ENCODE results near the gene SPG21.

The SPG21 gene

DNA sequence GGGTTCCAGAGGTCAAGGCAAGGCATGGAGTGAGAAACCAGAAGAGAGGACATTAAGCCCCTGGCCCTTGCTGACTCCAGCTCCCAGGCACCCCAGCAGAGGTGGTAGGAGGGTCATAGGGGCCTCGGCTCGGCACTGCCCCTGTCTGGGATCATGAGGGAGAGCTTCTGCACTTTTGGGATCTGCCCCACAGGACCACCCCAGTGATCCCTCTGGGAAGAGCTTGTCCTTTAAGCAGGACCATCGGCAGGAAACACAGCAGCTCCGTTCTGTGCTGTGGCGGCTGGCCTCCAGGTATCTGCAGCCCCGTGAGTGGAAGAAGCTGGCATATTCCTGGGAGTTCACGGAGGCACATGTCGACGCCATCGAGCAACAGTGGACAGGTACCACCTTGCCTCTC, 42.5 kb downstream of the SPG21 start:
- TF ChIP-seq CTCF (IDR thresholded peaks at IDR 0.05; ENCODE audit: control insufficient read depth, extremely low read depth, insufficient read depth), result no peak
- DNase-seq (ENCODE audit: low read depth), result no peak

DNA sequence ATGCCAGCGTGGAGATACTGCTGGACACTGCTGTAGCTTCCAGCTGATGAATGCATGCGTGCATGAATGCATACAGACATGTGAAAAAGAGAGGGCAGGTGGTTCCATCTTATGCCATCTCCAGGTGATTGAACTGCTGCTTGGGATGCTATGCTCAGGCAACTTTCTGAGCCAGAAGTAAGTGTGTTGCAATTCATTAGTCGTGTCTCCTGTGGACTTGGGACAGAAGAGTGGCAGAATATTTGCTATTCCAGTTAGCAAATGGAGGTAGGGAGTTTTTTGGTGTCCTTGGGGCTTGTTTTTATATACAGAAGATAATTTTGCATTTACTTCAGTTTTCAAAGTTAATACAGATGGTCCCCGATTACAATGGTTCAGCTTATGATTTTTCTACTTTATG, 44.8 kb downstream of the SPG21 start:
- no peak overlapping the region for H3K4me3 ChIP-seq (ENCODE audit: low read depth, low read length)
- no peak for TF ChIP-seq CTCF (IDR thresholded peaks at IDR 0.05; ENCODE audit: control insufficient read depth, extremely low read depth, insufficient read depth)
- DNase-seq (ENCODE audit: low read depth), result no peak

More for the DNA sequence above, 42.5 kb downstream of the SPG21 start:
- H3K4me3 ChIP-seq (ENCODE audit: low read depth, low read length), result no peak overlapping the region

DNA sequence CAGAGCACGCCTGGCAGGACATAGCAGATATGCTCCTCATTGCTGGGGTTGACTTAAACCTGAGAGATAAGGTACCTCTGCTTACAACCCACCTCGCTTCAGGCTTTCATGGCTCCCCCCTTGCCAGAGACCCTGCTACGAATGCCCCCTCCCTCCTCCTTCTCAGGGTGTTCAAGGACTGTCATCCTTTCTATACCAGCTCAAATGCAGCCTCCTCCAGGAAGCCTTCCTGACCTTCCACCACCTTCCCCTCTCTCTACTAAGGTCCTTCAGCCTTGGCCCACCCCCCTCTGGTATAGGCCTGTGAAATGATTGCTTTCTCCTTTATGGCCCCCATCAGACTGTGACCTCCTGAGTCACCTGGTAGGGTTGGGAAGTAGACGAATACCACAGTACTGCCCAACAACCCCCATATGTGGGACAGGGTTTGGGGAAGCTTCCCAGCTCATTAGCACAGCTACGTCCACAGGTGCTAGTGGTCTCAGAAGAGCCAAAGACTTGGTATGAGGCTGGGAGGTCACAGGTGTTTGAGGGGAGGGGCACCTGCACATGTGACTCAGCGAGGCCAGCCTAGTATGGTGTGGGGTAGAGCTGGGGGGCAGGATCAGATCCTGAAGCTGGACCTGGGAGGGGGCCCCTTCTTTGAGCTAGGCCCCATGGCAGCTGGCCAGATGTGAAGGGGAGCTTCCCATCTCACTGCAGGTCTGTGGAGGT, 46.0 kb downstream of the SPG21 start:
- DNase-seq (ENCODE audit: low read depth), result no peak
- no peak for TF ChIP-seq CTCF (IDR thresholded peaks at IDR 0.05; ENCODE audit: control insufficient read depth, extremely low read depth, insufficient read depth)
- H3K4me3 ChIP-seq (ENCODE audit: low read depth, low read length), result no peak overlapping the region

DNA sequence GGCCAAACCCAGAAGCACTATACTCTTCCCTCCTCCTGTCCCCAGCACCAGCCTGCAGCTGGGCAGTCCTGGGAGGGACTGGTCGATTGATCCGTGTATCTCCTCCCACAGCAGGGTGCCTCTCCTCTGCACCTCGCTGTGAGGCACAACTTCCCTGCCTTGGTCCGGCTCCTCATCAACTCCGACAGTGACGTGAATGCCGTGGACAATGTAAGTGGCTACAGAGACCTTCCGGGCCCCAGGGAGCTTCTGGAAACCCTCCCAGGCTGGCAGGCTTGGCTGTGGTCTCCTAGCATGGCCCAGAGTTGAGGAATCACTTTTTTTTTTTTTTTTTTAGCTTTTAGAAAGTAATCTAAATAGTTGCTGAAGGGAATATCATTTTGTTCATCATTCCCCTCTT, 47.4 kb downstream of the SPG21 start:
- no peak for TF ChIP-seq CTCF (IDR thresholded peaks at IDR 0.05; ENCODE audit: control insufficient read depth, extremely low read depth, insufficient read depth)
- no peak for DNase-seq (ENCODE audit: low read depth)
- no peak overlapping the region for H3K4me3 ChIP-seq (ENCODE audit: low read depth, low read length)

DNA sequence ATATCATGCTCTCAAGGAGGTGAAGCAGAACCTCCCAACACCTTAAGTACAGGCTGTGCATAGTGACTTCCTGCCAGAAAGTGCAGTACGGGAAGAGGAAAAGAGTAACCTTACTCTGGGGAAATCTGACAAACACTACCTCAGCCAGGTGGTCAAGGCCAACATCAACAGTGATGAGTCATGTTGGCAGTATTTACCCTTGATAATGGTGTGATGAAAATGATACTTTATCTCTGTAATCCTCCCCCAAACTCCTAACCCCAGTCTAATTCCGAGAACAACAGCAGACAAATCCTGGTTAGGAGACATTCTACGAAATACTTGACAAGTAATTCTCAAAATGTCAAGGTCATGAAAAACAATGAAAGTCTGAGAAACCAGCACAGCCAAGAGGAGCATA, 51.5 kb downstream of the SPG21 start:
- no peak for TF ChIP-seq CTCF (IDR thresholded peaks at IDR 0.05; ENCODE audit: control insufficient read depth, extremely low read depth, insufficient read depth)
- H3K4me3 ChIP-seq (ENCODE audit: low read depth, low read length), result no peak overlapping the region
- peak; percentile 69 for DNase-seq (ENCODE audit: low read depth)

- DNase-seq (ENCODE audit: low read depth), result no peak
- TF ChIP-seq CTCF (IDR thresholded peaks at IDR 0.05; ENCODE audit: control insufficient read depth, extremely low read depth, insufficient read depth), result no peak
- H3K4me3 ChIP-seq (ENCODE audit: low read depth, low read length), result no peak overlapping the region
Observed at GRCh38 chr15:64934023-64934422, 55.7 kb downstream of the SPG21 start.

GRCh38 chr15:64931381-64931780, 58.3 kb downstream of the SPG21 start:
- no peak overlapping the region for H3K4me3 ChIP-seq (ENCODE audit: low read depth, low read length)
- DNase-seq (ENCODE audit: low read depth), result no peak
- TF ChIP-seq CTCF (IDR thresholded peaks at IDR 0.05; ENCODE audit: control insufficient read depth, extremely low read depth, insufficient read depth), result no peak
